ENCODE data around the gene DNMBP.
"Not testable (repeated sequence)": the region's sequence is repeated elsewhere in the genome, so short reads cannot be mapped to it uniquely, and the experiment has no call there.

DNMBP gene

DNA sequence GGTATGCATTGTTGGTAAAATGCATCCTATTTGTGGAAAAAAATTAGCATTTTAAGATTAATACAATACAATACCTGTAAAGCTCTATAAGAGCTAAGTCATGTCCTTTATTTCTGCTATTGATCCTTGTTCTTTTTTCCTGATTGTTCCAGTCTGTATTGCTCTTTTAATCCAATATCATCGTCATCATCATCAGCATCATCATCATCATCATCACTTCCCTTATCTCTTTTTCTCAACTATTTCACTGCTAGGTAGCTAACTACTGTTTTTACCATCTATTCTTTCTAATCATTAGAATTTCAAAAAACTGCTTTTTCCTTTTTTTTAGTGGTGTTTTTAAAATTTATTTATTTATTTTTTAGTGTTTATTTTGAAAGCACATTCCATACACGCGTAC lies 156.1 kb downstream of the DNMBP start:
- no peak for DNase-seq

DNA sequence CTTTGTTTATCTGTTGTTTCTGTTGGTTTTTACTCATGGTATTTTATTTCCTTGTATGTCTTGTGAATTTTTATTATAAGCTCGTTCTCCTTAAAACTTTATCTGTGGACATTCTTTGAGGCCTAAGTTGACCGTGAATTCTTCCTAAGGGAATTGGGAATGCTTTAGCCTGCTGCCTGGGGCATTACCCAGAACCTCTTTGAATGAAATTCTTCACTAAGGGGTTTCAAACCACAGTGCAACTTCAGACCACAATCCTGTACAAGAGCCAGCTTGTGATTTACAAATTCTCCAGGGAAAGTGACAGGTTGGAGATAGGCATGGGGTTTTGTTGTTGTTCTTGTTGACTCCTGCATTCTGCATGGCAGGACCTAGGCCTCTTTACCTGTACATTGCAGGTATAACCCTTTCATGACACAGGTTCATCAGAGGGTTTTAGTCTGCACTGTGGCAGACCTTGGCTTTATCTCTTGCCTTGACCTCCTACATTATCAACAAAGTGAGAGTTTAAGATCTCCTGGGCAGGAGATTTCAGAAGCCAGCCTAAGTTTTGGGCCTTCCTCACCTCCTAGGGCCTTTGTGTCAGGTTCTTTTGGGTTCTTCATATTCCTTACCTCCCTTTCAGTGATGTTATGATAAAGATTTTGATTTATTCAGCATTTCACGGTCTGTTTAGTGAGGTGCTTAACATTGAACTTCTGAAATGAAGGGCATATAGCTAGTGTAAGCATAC lies 157.1 kb downstream of the DNMBP start:
- no peak for DNase-seq

DNA sequence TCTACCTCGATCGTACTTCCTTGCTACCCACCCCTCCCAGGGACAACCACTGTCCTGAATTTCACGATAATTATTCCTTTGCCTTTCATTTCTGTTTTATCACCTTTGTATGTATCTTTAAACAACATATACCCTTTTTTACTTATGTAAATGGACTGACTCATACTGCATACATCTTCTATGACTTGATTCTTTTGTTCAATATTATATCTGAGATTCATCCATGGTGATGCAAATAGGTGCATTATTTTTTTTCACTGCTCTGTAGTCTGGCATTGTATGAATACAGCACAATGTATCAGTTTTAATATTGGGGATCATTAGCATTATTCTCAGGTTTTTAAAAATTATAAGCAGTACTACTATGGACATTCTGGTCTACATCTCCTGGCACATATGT lies 157.9 kb downstream of the DNMBP start:
- no peak for DNase-seq

DNA sequence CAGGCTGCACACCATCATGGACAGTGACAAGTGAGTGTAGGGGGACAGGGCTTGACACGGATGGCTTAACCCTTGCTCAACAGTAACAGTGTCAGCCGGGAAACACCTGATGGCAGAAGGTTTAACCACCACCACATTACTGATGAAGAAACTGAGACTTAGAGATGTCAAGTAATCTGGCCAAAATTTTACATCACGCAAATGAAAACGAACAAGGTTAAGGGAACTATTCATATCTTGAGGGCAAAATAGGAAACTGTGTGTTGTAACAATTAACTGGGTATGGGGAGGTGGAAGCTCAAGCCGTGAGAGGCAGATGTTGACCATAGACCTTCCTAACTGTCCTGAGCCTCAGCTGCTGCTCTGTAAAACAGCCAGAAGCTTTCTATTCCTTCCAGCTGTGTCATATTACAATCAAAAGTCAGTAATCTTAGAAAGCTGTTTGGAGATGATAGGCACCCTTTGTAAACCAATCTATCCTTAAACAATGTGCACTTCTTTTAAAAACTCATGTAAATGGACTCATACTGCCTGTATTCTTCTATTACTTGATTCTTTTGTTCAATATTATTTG lies 158.9 kb downstream of the DNMBP start:
- DNase-seq: no peak

DNA sequence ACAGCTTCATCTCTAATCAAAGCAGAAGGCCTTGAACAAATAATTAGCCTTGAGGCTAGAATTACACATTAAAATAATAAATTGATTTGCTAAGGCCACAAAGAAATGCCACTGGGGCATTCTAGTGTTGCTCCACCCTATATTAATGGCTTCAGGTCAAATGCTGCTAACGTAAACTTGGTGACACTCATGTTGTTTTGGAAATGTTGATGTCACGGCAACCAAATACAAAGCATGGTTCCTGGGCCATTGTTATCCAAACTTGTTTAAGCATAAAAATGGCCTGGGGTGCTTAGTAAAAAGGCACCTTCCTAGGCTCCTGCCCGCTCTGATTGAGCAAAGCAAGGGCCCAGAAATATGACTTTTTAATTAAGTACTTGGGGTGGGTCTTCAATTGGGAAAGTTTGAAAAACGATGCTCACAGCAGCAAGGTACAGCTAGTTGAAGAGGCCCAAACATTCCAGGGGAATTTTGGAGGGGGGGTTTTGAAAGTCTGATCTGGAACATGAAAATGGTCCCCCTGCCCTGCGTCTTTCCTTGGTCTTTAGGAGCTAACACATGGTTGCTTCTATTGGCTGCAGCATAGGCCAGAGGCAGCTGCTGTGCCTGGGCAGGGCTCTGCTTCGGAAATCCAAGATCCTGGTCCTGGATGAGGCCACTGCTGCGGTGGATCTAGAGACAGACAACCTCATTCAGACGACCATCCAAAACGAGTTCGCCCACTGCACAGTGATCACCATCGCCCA lies 159.6 kb downstream of the DNMBP start:
- DNase-seq: peak; percentile 61

DNA sequence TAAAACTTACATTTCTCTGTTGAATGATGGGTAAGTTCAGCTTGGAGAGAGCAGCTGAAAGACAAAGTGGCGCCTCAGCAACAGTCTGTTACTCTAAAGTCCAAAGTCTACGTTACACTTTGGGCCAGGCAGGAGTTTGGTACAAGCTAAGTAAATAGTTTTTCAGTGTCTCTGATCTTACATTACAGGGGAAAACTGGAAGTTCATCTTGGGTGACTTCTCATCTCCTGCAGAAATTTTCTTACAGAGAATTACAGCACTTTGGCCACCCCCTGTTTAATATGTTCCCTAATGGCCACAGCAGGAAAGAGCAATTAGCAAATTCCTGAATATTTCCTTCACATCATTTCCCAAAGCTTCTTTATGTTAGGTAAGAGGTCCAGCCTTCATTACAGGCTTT lies 160.2 kb downstream of the DNMBP start:
- DNase-seq: no peak

DNA sequence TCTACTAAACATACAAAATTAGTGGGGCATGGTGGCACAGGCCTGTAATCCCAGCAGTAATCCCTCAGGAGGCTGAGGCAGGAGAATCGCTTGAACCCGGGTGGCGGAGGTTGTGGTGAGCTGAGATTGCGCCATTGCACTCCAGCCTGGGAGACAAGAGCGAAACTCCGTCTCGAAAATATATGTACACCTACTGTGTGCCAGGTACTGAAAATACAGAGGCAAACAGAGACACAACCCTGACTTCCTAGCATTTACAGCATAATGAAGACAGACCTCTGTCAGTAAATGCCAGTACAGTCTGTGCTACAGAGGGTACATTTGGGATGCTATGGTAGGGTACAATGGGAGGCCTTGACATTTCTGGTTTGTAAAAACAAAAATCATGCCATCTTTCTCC lies 160.7 kb downstream of the DNMBP start:
- DNase-seq: no peak

DNA sequence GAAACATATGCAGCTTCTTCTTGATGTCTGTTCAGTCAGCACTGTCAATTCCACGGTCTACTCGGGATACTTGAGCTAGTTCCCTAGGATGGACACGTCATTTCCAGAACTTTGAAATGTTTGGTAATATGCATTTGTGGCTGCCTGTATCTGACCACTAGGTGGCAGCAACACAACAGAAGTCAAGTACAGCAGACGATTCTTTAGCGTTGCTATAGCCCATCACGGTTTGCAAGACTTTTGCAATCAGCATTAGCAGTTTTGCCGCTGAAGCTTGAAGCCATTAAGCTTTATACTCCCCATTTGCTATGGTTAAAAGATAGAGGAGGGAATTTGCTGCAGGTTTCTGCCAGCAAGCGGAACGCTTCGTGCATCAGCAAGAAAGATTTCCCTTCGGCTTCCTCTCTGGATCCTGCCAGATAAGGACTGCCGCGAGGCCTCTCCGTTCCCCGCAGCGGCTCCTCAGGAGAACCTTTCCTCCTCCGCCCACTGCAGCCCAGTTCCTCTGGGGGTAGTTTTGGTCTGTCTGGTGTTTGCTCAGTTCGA lies 163.8 kb downstream of the DNMBP start:
- DNase-seq: peak; percentile 76

DNA sequence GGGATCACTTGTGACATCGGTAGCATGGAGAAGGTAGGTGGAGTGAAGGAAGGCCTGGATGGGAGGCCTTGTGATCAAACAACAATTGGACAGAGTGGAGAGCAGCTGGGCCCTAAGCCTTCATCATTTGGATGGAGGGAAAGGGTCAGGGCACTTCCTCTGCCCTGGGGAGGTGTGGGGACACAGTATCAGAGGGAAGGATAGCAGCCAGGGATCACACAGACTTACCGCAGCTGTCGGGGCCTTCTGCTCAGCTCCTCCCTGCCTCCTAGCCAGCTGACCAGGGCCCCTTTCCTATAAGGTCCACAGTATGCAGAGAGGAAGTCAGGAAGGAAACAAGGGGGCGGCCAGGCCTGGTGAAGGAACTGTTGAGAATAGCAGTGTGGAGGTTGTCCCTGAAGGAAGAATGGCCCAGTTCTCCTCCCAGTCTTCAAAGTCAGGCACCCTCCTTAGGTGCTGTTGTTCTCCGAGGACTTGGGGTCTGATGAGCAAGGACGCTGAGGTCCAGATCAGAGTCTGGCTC lies 165.3 kb downstream of the DNMBP start:
- DNase-seq: no peak

DNA sequence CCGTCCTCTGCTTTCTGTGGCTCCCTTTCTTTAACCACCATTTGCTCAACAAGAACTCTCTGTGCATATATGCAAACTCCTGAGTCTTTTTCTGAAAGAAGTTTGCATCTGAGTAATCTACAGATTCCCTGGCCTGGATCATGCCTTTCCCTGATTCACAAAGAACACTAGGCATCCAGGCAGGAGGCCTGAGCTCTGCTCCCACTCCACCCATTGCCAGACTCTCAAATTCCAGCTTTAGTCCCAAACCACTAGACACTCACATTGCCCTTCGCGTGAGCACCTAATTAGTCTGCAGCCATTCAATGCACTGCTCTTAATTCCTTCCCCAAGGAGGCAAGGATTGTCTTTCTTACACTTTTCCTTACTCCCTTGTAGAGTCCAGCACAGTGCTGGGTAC lies 166.4 kb downstream of the DNMBP start:
- DNase-seq: no peak

DNA sequence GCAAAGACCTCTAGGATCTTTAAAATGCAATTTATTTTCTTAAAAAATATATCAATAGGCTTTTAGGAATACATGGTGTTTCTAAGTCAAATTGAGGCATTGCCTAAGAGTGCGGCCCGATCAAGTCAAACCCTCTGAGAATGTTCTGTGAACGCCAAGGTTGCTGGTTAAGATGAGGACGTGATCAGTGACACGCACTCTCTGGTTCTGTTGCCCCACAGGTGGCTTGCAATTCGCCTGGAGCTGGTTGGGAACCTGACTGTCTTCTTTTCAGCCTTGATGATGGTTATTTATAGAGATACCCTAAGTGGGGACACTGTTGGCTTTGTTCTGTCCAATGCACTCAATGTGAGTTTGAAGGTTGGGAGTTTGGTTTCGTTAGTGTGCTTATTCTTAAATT lies 168.0 kb downstream of the DNMBP start:
- DNase-seq: no peak

DNA sequence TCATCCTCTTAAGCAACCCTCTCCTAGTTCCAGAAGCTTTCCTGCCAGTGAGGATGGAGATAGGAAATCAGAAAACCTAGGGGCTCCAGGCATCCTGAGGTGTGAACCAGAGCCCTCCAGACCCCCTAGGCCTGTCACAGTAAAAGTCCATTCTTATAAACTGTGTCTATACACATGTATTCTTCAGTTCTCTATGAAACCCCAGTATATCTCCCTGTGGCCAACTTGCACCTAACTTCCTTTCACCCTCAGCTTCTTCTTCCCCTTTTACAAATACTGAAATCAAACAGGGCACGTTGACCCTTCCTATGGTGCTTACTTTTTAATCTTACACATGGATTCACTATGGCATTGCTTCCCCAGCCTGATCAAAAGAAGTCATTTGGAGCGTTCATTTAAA lies 168.9 kb downstream of the DNMBP start:
- DNase-seq: not testable (repeated sequence)

DNA sequence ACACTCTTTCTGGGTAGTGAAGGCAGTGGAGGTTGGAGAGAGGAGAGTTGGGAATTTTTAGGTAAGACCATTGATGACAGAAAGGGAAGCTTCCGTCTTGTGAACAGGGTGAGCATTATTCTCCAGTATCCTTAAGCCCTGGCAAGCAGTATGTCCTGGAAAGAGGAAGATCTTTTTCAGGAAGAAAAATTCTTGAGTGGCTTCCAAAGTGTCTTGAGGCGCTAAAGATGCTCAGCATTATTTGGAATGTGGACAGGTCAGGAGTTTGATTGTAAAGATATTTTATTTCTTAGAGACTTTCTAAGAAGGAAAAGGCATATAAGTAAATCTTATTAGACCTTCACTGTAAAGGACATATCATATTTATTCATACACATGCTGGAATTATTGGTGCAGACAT lies 173.0 kb downstream of the DNMBP start:
- no peak for DNase-seq

DNA sequence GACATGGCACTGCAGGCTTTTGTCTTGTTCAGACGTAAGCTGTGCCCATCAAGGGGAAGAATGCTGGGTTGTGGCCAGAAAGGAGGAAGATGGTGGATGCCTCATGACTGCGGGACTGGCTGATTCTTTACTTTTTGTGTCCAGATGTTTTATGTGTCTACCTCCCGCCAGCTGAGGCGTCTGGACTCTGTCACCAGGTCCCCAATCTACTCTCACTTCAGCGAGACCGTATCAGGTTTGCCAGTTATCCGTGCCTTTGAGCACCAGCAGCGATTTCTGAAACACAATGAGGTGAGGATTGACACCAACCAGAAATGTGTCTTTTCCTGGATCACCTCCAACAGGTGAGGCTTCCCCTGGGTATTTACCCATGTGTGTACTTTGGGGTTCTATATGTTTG lies 173.8 kb downstream of the DNMBP start:
- no peak for DNase-seq

DNA sequence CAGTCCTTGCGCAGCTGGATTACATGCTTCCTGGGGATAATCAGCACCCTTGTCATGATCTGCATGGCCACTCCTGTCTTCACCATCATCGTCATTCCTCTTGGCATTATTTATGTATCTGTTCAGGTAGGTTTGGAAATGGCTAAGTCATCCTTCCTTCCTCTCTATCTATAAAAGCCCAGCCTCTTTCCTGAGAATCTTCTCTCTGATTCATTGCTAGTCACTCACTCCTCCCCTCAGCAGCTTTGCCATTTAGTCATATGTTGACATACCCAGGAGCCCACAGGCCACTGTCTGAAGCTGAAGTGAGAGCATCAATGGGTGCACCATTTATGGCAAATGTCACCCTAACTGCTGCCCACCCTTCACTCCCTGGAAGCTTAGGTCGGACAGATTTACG lies 175.3 kb downstream of the DNMBP start:
- no peak for DNase-seq

DNA sequence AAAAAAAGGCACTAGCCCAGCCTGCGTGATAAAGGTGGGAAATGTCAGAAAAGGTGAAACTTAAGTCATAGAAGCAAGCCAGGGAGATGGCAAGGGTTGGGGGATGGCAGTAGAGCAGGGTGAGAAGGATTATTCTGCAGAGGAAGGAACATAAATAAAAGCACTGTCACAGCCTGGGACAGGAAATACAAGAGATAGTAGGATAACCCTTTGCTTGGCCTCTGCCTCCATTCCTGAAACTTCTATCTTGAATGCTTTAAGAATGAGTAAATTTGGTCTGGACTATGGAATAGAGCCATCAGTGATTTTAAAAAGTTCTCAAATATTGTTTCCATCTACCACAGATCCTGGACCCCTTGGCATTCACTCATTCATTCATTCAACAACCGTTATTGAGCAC lies 177.3 kb downstream of the DNMBP start:
- DNase-seq: no peak

DNA sequence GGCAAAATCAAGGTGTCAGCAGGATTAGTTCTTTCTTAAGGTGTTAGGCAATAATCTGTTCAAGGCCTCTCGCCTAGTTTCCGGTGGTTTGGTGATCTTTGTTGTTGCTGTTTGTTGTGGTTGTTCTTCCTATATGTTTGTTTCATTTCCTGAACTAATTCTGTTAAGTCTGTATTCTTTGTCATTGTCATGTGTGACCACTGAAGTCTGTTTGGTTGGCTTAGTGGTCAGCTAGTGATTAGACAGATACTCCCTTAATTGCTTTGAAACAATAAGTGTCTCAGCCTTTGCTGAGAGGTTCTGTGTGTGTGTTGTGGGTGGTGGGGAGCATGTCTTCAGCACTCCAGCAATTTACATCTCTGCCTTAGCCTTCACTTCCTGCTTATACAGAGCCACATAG lies 181.3 kb downstream of the DNMBP start:
- no peak for DNase-seq

DNA sequence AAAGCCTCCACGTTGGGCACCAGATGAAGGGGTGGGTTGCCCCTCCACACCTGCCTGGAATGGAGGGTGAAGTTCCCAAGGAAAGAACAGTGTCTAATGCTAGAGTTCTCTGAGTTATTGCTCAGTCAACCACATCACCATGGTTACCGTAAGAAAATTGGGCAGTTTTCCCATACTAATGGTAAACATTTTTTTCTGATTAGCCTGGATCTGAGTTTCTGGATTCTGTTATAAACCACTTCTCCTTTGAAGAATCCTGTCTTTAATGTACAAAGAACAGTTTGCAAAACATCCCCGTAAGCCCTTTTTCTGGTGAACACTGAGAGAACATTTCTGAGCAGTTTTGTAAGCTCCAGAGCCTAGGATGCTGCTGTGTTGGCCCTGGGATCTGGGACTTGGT lies 181.8 kb downstream of the DNMBP start:
- no peak for DNase-seq

All from NCI-H146 (cell line).